ENCODE data around the gene BAIAP3. TPM values are rescaled to one million over a fixed set of nuclear protein-coding genes. Genes with fewer than 3 reads are reported as not detected.
"Not testable (repeated sequence)": the region's sequence is repeated elsewhere in the genome, so short reads cannot be mapped to it uniquely, and the experiment has no call there.

BAIAP3 gene
- polyA plus RNA-seq, 5 donors = 2.2 to 6.9 (median 4.2) TPM

DNA sequence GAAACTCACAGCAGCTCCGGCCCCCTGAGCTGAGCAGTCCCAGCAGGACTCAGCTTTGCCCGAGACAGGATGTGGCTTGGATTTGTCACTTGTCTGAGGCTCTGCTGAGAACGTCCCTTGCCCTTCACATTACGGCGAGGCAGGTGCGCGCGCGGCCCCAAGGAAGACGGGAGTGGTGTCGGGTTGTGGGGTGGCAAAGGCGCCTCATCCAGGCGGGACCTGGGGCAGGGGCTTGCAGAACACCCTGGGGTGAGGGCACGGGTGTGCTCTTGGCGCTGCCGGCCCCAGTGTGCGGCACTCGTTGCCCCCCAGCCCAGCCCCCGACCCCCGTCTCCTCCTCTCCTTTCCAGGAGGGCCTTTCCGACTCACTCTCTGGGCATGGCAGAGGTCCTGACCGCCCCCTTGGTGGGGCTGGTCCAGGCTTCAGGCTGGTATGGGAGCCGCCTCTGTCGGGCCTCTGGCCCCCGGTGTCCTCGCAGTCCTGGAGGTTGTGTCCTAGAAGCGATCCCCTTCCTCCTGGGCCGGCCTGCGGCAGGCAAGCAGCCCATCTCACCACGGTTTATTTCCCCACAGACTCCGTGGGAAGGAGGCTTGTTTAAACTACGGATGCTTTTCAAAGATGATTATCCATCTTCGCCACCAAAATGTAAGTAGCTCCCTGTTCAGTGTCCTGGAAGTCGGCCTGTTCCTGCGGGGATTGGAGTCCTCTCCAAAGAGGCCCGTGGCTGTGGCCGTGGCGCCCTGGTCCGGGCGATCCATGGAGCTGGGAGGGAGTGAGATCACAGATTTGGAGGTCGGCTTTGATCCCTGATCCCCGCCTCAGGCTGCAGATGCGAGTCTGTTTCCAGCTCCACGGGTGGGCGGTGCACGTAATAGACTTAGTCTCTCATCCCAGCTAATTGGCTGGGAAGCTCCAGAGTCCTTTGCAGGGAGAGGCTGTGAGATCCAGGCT, 18.1 kb upstream of the BAIAP3 start:
- no peak for DNase-seq

DNA sequence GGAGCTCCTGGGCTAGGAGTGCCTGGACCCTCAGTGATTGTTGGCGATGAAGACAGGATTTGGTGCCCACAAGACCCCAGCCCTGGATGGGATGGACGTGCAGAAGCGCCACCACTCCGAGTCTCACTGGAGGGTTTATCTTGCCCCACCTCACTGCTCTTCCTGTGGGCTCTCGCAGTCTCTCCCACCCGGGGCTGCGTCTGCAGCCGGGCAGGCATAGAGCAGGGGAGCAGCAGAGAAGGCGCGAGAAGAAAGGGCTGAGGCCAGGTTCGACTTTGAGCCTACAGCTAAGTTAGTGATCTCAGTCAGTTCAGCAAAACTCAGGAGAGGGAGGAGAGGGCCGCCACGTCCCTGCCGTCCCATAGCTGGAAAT, 17.4 kb upstream of the BAIAP3 start:
- no peak for DNase-seq

DNA sequence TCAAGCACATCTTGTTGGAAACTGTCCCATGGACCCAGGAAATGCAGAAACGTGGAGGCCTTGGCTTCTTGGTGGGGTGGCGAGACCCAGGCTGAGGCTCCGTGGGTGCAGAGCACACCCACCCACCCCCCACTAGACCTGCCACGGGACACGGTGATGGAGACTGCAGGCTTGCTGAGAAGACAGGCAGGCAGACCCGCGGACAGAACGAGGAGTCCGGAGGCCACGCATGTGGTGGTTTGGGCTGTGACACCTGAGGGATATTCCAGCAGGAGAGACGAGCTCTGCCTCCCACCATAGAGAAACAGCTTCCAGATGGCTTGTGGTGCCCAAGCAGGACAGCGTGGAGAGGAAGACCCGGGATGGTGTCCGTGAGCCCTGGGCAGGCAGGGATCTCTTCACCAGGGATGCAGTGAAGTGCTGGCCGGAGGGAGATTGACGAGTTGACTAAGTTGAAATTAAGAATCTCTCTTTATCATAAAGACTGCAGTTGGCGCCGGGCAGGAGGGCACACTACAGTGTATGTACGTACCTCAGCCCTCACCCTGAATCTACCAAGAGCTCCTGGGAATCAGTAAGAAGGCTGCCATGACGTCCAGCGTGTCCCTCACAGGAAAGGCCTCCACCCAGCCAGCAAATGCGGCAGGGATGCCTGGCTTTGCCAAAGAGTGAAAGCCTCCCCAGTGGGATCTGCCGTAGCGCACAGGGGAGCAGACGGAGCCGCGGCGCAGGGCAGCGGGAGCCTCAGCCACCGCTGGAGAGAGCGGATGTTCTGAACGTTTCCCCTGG, 15.8 kb upstream of the BAIAP3 start:
- DNase-seq = no peak

DNA sequence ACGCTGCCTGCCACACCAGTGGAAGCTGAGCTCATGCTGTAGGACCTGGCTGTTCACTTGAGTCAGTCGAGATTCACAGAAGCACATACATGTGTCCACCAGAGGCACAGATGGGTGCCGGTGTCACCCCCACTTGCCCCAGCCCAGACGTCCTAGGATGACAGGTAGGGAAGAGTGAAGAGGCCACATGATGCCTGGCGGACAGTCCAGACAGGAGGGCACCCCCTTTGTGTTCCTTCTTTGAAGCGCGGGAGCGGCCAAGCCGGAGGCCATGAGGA, 15.2 kb upstream of the BAIAP3 start:
- no peak for DNase-seq

DNA sequence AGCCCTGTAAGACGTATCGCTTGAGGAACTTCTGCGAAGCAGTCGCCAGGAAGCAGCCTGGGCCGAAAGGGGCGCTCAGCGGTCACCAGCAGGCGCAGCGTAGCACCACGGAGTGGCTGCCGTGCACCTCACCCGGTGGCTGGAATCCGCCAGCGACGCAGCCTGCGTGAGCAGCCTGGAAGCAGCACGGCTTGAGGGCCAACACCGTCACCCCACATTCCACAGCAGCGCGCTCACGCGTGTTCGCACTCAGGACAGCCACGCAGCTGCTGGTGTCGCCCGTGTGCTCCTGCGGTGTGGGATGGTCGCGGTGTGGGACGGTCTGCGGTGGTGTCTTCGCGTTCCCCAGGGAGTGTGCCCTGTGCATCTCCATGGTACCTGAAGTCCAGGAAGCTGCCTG, 14.4 kb upstream of the BAIAP3 start:
- DNase-seq = no peak

DNA sequence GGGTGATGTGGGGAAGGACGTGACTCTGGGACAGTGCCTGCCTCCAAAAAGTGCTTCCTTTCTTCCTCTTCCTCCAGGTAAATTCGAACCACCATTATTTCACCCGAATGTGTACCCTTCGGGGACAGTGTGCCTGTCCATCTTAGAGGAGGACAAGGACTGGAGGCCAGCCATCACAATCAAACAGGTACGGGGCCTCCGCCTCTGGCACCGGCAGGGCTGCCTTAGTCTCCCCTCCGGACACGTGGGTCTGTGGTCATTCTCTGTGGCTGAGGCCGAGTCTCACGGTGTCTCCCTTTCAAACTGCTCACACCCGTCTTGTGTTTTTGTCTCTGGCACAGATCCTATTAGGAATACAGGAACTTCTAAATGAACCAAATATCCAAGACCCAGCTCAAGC, 13.3 kb upstream of the BAIAP3 start:
- DNase-seq = no peak

DNA sequence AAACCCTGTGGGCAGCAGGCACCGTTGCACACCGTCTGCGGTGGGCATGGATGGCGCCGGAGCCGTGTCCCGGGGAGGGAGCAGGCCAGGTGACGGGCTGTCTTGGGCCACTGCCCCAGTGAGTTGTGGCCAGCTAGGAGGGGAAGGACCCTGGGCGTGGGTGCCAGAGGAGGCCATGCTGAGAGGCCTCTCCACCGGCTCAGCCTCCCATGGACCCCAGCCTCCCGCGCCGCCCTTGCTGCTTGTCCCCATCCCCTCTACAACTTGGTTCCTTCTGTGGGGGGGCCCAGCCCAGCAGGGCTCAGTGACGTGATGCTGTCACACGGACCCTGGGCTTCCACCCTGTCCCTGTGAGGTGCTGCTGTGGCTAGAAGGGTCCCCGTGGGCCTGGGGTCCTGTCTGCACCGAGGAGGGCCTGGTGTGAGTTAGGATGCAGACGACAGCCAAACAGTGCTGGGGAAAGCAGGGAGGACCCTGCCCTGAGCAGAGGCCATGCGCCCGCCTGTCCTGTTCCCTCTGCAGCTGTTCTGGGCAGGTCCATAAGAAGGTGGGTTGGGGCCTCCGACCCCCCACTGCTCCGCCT, 12.7 kb upstream of the BAIAP3 start:
- no peak for DNase-seq

DNA sequence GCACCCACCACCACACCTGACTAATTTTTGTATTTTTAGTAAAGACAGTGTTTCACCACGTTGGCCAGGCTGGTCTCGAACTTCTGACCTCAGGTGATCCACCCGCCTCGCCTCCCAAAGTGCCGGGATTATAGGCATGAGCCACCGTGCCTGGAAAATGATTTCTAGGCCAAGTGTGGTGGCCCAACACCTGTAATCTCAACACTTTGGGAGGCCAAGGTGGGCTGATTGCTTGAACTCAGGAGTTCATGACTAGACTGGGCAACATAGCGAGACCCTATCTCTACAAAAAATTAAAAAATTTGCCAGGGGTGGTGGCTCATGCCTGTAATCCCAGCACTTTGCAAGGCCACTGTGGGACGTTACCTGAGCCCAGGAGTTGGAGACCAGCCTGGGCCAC, 11.0 kb upstream of the BAIAP3 start:
- no peak for DNase-seq

DNA sequence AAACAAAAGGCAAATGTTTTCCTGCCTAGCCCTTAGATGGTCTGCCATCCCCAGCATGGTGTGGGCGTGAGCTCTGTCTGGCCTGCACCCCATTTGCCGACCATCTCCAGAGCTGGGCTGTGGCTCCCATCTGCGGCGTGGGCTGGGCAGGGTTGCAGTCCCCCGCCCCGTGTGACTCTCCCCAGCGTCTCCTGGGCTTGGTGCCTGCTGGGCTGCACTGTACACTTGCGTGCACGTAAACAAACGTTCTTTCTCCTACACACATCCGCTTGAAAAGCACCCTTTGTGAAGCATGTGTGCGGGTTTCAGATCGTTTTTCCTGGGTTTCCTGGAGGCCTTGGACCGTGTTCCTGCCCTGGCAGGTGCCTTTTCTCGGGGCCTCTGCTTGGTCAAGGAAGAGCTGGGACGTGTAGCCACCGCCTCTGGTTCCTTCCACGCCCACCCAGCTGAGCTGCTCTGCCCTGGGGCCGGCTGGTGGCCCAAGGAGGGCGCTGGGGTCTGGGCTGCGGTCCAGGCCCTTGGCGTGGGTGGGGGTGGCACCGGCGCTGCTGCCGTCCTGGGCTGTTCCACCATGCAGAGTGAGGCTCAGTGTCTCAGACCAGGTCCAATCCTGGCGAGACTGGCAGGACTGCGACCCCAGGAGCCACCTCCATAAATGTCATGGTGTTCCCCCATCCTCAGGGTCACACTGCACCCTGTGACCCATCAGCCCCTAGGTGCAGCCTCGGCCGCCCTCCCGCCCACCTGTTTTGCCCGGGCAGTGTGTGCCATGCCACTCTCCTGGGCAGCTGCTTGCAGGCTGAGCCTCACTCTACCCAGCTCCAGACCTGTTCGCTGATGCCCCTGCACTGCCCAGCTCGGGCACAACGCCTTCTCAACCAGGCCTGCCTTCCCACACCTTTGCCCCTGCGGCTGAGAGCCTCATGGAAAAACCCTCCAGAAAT, 9.9 kb upstream of the BAIAP3 start:
- no peak for DNase-seq

DNA sequence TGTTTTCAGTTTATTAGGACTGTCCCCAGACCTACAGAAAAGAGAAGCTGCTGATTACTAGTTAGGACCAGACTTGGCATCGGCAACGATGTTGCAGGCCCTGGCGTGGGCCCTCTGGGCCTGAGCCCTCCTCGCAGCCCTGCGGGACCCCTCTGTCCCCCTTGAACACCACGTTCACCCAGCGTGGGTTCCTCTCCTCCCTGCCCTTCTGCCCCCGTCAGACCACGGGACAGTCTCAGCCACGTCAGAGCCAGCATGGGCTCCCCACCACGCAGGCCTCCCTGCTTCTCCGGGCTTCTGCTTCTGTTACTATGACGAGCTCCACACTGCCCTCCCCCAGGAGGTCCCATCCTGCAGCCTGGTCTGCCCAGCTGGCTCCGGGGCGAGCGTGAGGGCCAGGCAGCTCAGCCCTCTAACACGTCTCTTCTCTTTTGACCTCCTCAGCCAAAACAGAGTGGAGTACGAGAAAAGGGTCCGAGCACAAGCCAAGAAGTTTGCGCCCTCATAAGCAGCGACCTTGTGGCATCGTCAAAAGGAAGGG, 9.1 kb upstream of the BAIAP3 start:
- no peak for DNase-seq

DNA sequence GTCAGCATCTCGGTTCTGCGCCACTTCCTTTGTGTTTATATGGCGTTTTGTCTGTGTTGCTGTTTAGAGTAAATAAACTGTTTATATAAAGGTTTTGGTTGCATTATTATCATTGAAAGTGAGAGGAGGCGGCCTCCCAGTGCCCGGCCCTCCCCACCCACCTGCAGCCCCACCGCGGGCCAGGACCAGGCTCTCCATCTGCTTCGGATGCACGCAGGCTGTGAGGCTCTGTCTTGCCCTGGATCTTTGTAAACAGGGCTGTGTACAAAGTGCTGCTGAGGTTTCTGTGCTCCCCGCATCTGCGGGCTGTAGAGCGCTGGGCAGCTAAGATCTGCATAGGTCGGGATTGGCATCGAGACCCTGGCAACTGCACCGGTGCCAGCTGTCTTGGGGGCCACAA, 8.2 kb upstream of the BAIAP3 start:
- no peak for DNase-seq

DNA sequence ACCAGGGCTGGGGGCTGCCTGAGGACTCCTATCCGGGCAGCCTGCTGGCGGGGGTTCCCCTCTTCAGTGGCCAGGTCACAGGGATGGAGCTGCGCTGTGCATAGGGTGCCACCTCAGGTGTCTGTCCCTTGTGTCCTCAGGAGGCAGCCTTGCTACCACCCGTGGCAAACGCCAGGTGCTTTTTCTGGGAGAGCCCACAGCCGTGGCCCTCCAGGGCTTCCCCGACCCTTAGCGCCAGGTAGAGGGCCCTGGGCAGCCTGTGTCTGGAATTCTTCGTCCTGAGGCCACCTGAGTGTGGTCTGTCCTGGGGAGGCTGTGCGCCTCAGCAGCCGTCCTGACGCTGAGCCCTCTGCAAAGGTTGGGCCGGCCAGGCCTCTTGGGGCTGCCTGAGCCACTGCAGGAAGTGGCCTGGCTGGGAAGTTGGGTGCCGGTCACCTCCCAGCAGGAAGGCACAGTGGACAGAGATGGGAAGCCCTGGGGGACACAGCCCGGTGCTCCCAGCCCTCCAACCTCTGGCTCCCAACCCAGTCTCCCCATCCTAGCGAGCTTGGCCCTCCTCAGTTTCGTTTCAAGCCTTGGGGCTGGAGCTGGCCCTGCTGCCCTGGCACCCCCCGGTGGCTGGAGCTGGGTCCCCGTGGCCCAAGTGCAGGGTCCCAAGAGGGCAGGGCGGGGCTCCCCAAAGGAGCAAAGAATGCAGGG, 7.6 kb upstream of the BAIAP3 start:
- DNase-seq = no peak

DNA sequence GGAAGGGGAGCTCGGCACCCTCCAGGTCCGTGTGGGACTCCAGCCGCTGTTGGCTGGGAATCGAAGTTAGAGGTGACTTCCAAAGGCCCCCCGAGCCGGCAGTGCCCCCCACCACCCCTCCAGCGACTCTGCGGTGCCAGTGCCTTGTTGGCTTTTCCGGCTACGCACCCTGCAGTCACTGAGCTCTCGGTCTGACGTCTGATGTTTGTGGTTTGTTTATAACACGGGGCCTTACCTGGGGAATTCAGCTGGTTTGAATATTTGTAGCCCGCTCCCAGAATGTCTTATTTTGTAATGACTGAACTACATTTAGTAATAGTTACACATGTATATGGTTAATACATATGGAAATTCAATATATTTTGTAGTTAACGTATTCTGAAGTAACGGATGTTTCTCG, 7.1 kb upstream of the BAIAP3 start:
- DNase-seq = no peak

DNA sequence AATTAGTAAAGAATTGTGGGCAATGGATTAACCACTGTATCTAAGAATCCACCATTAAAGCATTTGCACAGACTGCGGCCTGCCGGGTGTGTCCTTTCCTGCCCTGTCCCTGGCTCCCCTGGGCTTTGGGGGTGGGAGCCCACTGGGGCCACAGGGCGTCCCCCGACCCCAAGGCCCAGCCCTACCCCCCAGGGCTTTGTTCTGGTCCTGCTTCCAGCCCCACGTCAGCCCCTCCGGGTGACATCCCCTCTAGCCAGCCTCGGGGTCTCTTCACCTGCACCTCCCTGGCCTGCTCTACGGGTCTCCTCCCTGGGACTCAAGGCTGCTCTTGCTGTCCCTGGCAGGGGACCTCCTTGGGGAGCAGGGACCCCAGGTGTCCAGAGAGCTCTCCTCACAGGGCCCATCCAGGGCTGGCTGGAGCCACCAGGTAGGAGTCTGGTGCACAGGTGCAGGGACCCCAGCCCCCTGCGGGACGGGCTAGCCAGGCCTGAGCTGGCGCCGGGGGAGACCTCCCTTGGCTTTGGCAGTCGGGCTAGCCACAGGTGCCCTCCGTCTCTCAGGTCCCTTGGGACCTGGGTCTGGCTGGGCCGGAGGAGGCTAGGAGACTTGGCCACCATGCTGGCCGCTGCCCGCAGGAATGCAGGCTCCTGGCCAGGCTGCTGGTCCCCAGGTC, 6.4 kb upstream of the BAIAP3 start:
- DNase-seq = no peak

DNA sequence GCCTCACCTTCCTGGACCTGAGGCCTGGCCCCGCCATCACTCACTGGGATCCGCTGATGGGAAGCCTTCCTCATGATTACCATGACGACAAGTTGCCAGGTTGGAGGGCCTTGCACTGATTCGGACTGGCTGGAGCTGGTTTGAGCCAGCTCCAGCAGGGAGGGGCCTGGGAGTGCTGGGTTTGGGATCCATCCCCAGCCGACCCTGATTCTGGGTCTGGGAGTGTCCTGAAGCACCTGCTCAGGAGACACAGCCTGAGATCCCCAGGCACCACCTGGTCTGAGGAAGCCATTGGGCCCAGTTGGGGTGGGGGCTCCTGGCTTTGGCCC, 5.9 kb upstream of the BAIAP3 start:
- no peak for DNase-seq

DNA sequence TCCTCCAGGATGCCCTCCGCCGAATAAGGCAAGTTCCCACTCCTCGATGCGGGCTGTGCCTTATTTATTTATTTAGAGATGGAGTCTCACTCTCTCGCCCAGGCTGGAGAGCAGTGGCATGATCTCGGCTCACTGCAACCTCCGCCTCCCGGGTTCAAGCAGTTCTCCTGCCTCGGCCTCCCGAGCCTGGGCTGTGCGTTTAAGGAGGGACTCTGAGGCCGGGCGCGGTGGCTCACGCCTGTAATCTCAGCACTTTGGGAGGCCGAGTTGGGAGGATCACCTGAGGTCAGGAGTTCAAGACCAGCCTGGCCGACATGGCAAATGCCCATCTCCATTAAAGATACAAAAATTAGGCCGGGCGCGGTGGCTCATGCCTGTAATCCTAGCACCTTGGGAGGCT, 5.3 kb upstream of the BAIAP3 start:
- DNase-seq = not testable (repeated sequence)

DNA sequence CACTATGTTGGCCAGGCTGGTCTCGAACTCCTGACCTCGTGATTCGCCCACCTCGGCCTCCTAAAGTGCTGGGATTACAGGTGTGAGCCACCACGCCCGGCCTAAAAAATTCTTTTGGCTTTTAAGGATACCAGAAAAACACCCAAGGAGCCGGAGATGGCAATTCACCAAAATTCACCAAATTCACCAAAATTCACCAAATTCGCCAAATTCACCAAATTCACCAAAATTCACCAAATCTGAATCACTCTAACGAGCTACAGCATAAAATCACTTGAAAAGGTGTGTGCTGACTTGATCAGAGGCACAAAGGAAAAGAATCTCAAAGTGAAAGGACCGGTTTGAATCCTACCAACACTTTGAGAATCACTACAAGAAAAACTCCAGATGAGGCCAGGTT, 4.5 kb upstream of the BAIAP3 start:
- not testable (repeated sequence) for DNase-seq

DNA sequence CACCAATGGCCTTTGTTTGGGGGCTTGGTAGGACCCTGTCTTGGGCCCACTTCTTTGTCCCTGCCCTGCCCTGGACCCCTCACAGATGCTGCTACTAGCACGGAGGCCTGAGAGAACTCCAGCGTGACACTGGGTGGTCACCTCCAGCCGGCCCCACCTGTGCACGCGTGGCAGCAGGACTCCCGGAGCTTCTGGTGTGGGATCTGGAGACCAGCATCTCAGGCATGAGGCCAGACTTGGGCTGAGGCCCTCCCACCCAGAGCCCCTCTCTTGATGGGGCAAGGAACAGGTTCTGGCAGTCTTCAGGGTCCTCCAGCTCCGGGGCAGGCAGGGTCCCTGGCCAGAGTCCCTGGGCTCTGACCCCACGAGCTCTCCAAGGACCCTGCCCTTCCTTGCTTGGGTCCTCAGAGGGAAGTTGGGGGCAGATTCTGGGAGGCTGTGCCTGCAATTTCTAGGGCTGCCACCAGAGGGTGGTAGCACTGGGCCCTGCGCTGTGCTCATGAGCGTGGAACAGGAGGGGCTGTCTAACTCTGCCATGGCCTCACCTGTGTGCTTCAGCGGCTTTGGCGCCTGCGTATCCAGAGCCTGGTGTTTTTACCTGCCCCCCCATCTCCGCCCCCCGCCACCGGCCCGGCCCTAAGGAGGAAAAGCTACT, 3.1 kb upstream of the BAIAP3 start:
- no peak for DNase-seq

DNA sequence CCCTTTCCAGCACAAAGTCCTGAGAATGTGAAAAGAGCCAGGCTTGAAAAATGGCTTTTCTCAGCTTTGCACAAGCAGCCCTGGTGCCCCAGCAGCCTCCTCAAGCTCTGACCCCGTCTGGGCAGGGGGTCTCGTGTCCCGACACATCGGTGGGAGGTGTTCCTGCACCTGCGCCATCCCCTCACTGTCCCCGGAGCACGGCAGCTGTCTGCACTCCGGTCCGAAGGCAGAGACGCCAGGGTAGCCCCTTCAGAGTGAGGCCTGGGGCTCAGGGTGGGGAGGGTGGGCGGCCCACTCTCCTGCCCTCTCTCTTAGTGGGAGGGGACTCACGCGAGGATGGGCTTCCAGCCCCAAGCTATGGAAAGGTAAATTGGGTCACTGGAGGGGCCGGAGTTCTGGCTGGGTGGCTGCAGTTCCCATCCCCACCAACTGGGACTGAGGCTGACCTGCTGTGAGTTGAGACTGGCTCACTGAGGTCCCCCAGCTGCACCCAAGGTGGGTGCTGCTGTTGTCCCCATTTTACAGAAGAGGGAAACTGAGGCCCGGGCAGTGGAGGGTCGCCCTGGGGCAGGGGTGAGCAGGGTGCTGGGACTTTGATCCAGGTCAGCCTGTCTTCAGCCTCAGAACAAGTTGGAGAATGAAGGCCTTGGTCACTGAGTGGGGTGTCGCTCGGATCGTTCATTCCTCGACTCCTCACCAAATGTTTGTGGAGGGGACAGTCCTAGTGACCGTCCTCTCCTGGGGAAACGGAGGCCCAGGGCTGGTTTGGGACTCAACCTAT, 2.3 kb upstream of the BAIAP3 start:
- DNase-seq = no peak
